ENCODE measurements around the gene B4GALT4. TPM values are rescaled to one million over a fixed set of nuclear protein-coding genes. Genes with fewer than 3 reads are reported as not detected.

The B4GALT4 gene
- total RNA-seq, 1 experiment from 2014 or later, result 46.5 TPM

- H3K27ac Mint-ChIP-seq, result no peak overlapping the region
- no peak overlapping the region for H3K18ac ChIP-seq (ENCODE audit: insufficient read length, low read depth, low read length)
- no peak overlapping the region for H4K91ac ChIP-seq (ENCODE audit: insufficient read length, low read depth, low read length)
- H2AK5ac ChIP-seq (ENCODE audit: insufficient read length, low read length), result no peak overlapping the region
- no peak overlapping the region for H3K27ac ChIP-seq (ENCODE audit: insufficient read length, low read depth, low read length)
- H2BK20ac ChIP-seq (ENCODE audit: low read depth, low read length, poor library complexity, severe bottlenecking), result no peak overlapping the region
- H3K27me3 Mint-ChIP-seq (ENCODE audit: low read depth), result no peaks in the 10 kb centered on the region; the same call in 1 of the 2 replicates
- H3K56ac ChIP-seq (ENCODE audit: insufficient read length, low read depth, low read length), result no peak overlapping the region
- no peak overlapping the region for H2BK120ac ChIP-seq (ENCODE audit: low read depth, low read length, poor library complexity, severe bottlenecking)
- no peaks in the 10 kb centered on the region for H3K79me2 ChIP-seq (ENCODE audit: insufficient read depth, low read length)
- H2BK5ac ChIP-seq (ENCODE audit: insufficient read length, low read length), result no peak overlapping the region
- peaks cover 33% of the 10 kb centered on the region in 2 experiments for H3K9me3 Mint-ChIP-seq
- H3K4me2 ChIP-seq (ENCODE audit: insufficient read depth, insufficient read length, low read length), result no peak overlapping the region
- no peaks in the 10 kb centered on the region for H4K20me1 ChIP-seq (ENCODE audit: control insufficient read depth, insufficient read depth, insufficient read length)
- H2AFZ ChIP-seq (ENCODE audit: low read length), result no peak overlapping the region
- H3K27me3 ChIP-seq (ENCODE audit: insufficient read depth, low read length), result no peaks in the 10 kb centered on the region
- no peak overlapping the region for H4K5ac ChIP-seq (ENCODE audit: insufficient read length, low read depth, low read length)
- H3K9ac ChIP-seq (ENCODE audit: extremely low read depth, insufficient read length, low read length), result no peak overlapping the region
- H3K9me3 ChIP-seq (ENCODE audit: control insufficient read depth, low read depth, low read length), result no peaks in the 10 kb centered on the region
- H3K23ac ChIP-seq (ENCODE audit: insufficient read length, low read depth, low read length), result no peak overlapping the region
- no CpG with 5 or more reads among the region's 2 CpGs for WGBS (ENCODE audit: extremely low coverage, insufficient read length, low lambda C conversion rate)
- no peak overlapping the region for H2BK12ac ChIP-seq (ENCODE audit: insufficient read length, low read depth, low read length)
- no peak for TF ChIP-seq CTCF (conservative IDR thresholded peaks at IDR 0.05)
- H2BK15ac ChIP-seq (ENCODE audit: low read depth, low read length), result no peak overlapping the region
- H3K4me3 Mint-ChIP-seq, result no peak overlapping the region
- H3K4ac ChIP-seq (ENCODE audit: low read depth, low read length), result no peak overlapping the region
- no peak overlapping the region for H3K14ac ChIP-seq (ENCODE audit: insufficient read depth, low read length)
- no peak for DNase-seq
- peaks cover 20 to 25% of the 10 kb centered on the region in 2 experiments for H3K4me1 Mint-ChIP-seq
- H3K4me1 ChIP-seq (ENCODE audit: insufficient read depth, low read length), result no peaks in the 10 kb centered on the region
- H4K8ac ChIP-seq (replicated peaks; ENCODE audit: insufficient read length, low read depth, low read length), result no peak overlapping the region
- peaks cover 6 to 40% (median 18%) of the 10 kb centered on the region in 3 experiments; a peak in 5 of 7 replicates for H3K36me3 Mint-ChIP-seq (ENCODE audit: insufficient read depth in 1 of 3, low read depth in 3 of 3)
- H3K23me2 ChIP-seq (ENCODE audit: insufficient read length, low read depth, low read length, poor library complexity, severe bottlenecking), result no peaks in the 10 kb centered on the region
- no peak overlapping the region for H3T11ph ChIP-seq (ENCODE audit: low read length)
- no peaks in the 10 kb centered on the region for H3K79me1 ChIP-seq (ENCODE audit: insufficient read depth, low read depth, low read length, poor library complexity, severe bottlenecking)
Measured at GRCh38 chr3:119245778-119246177, 5.1 kb upstream of the B4GALT4 start.
